GM20000 (cell line): ENCODE measurements around the gene SMAD1.
"Not testable (repeated sequence)": the region's sequence is repeated elsewhere in the genome, so short reads cannot be mapped to it uniquely, and the experiment has no call there.

ENCODE experiments used
- DNase-seq: peaks from one replicate; pipeline ENCODE4 v3.0.0; 2012; ENCODE audit warnings: low spot score
- CTCF ChIP-seq: IDR thresholded peaks from 2 replicates; pipeline ENCODE4 v1.5.1; 2012; ENCODE audit warnings: mild to moderate bottlenecking, control low read depth; ENCODE audit errors: extremely low read depth, missing control alignments

The SMAD1 gene

GRCh38 chr4:145580906-145581305 lies 99.3 kb downstream of the SMAD1 start:
- DNase-seq, result no peak
- no peak for TF ChIP-seq CTCF

- no peak for TF ChIP-seq CTCF
- DNase-seq, result no peak
These were observed 101.8 kb downstream of the SMAD1 start for GRCh38 chr4:145583191-145584055.

GRCh38 chr4:145587088-145587754 lies 105.6 kb downstream of the SMAD1 start:
- no peak for DNase-seq
- TF ChIP-seq CTCF, result no peak

GRCh38 chr4:145589381-145589780 lies 107.7 kb downstream of the SMAD1 start:
- DNase-seq, result not testable (repeated sequence)

GRCh38 chr4:145589916-145590702 lies 108.5 kb downstream of the SMAD1 start:
- no peak for TF ChIP-seq CTCF
- DNase-seq, result no peak

- no peak for TF ChIP-seq CTCF
- no peak for DNase-seq
These were observed 120.6 kb downstream of the SMAD1 start for GRCh38 chr4:145602129-145602760.

GRCh38 chr4:145605941-145606340 lies 124.3 kb downstream of the SMAD1 start:
- TF ChIP-seq CTCF, result no peak
- DNase-seq, result no peak
